ENCODE results near the gene VPS26B.
"Not testable (repeated sequence)": the region's sequence is repeated elsewhere in the genome, so short reads cannot be mapped to it uniquely, and the experiment has no call there.

Gene VPS26B

DNA sequence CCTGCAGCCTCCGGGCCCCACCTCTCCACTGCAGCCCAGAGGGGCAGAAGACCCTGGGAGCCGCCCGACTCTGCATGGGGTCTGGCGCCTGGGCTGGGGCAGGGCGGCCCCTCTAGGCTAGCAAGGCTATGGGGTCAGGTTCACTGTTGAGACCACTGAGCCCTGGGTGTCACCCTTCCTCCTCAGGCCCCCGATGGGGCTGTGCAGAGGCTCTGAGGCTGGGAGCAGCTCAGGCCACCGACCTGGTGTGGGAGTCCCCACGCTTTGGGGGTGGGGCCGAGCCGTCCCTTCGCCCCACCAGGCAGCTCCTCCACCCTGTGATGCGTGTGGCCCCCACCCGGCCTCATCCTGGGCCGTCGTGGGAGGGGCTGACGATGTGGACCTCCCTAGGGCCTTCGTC lies 57.2 kb downstream of the VPS26B start:
- not testable (repeated sequence) for DNase-seq (ENCODE audit: low read depth)

DNA sequence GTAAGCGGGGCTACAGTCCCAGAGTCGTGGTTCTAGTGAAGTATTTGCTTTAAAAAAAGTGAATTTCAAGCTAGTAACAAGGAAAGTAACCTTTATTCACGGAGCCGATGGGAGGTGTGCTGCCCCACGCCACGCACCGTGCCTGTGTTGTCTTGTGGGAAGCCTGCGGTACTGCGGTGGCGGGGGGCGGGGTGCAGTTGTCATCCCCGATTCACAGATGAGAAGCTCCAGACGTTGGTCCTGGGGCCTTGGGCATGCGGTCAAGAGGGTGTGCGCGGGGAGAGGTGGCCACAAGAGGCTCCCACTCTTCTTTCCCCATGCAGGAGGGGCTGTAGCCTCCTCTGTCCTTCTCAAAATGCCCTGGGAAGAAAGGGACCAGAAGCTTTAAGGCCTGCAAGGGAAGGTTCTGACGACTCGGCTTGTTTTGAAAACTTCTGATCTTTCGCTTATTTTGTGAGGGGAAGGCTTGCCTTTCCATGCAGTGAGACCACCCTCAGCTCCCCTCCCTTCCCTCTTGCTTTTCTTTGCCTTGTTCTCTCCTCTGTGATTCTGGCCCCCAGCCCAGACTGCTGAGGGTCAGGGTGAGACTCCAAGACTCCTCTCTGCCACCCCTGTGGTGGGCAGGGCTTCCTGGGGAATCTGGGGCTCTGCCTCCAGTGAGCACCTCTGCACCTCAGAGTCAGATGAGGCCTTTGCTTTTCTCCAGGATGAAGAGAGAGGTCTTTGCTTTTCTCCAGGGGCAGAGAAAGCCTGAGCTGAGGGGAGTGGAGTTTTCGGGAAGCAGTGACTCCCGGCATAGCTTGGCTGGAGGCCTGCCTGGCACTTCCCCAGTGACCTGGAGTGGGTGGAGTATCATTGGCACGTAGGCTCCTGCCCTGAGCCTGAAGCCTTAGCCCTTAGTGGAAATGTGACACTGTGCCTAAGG lies 57.9 kb downstream of the VPS26B start:
- DNase-seq (ENCODE audit: low read depth), result no peak

DNA sequence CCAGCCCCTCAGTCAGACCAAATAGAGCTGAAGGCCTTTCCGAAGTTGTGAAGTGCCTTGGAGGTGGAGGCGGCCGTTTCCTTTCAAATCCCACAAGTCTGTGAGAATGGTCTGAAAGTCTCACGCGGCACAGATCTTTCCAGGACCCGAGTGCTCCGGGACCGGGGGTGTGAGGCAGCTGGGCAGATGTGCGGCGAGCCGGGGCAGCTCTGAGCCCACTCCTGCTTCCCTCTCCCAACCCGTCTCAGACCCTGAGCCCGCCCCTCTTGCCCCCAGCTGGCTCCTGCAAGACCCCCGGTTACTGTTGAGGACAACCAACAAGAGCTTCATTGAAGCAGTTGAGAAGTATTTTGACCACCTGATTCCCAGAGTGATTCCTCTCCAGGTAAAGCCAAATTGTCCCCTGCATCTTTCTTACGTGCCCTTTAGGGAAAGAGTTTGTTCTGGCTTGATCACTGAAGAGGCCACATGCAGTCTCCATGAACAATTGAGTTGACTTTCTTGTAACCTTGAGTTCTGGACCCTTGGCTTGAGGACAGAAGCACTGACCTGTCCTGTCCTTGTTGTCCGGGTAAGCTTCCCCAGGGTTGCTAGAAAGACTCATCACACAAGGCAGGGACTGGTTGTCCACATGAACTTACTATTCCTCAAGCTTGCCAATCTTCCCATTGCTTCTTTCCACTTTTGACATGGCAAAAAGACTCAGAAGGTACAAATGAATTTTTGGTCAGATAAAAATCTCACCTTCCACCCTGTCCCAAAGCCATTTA lies 59.2 kb downstream of the VPS26B start:
- DNase-seq (ENCODE audit: low read depth), result no peak

DNA sequence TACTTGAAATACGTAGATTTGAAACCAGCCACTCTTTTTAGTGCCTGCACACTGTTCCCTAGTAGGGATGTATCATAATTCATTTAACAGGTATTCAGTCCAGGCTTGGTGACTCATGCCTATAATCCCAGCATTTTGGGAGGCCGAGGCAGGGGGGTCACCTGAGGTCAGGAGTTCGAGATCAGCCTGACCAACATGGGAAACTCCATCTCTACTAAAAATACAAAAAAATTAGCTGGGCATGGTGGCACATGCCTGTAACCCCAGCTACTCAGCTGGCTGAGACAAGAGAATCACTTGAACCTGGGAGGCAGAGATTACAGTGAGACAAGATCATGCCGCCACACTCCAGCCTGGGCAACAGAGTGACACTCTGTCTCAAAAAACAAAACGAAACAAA lies 59.9 kb downstream of the VPS26B start:
- not testable (repeated sequence) for DNase-seq (ENCODE audit: low read depth)

DNA sequence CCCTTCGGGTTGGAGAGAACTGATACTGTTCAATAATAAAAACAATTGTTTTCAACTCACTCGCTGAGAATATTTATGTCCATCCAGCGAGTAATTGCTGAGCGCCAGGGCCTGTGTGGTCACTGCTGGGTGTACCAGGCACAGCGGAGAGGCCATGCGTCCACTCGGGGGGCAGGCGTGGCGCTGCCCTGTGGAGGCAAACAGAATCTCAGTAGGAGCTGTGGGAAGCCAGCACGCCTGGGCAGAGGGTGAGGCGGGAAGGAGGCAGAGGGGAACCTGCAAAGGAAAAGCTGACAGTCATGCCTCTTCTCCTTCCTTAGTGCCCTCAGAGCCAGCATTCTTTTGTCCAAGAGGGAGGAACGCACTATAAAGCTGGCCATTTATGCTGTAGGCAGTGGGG lies 63.1 kb downstream of the VPS26B start:
- DNase-seq (ENCODE audit: low read depth), result no peak

DNA sequence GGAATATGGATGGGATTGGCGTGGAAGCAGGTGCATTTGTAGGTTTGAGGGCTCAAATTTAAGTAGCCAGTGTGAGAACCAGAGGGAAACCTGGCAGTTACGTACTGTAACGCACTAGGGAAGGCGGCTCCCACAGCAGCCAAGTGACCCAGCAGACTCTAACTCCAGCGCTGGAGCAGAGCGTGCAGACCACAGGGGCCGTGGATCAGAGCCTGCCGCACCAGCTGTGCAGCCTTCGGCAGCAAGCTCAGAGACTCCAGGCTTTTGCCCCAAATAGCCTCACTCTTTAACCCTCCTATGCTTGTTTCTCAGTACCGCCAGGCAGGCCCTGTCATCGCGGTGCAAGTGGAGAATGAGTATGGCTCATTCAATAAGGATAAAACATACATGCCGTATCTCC lies 64.0 kb downstream of the VPS26B start:
- no peak for DNase-seq (ENCODE audit: low read depth)

DNA sequence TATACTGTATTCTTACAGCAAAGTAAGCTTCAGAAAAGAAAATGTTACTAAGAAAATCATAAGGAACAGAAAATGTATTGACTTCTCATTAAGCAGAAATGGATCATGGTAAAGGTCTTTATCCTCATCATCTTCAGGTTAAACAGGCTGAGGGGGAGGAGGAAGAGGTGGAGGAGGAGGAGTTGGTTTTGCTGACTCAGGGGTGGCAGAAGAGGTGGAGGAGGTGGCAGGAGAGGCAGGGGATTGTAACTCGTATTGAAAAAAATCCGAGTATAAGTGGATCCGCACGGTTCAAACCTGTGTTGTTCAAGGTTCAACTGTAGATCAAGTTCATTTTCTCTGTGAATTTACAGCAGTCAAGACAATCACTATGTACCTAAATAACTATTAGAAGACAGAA lies 64.7 kb downstream of the VPS26B start:
- DNase-seq (ENCODE audit: low read depth), result no peak

DNA sequence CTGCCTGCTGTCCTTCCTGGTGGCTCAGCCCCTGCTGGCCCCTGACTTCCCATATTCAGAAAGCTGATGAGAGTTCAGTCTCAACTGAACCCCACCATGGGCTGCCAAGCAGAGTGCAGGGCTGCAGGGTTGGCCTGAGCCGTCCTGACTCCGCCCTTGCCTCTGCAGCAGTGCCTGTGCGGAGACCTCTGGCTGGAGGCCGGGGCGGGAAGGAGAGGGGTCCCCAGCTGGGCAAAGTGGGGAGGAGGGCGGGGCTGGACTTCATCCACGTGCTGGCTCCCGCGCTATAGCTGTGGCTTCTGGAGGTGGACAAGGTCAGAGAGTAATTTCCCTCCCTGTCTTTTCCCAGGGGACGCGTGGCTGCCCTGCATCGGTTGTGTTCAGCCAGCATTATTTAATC lies 65.3 kb downstream of the VPS26B start:
- no peak for DNase-seq (ENCODE audit: low read depth)

DNA sequence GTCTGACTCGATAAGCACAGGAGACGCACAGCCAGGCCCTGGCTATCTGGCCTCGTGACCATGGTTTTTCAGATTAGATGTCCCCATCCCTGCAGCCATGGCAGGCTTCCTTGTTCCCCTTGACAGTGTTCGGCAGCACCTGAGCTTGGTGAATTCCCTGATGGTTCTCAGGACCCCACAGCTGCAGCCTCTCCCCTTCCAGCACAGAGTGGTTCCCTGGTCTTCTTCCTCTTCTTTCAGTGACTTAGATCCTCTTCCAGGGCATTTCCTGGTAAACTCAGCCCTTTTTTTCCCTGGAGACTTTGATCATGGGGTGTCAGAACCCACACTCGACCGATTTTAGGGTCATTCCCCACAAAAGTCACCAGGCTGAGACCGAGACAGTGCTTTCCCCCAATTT lies 66.2 kb downstream of the VPS26B start:
- DNase-seq (ENCODE audit: low read depth), result no peak

DNA sequence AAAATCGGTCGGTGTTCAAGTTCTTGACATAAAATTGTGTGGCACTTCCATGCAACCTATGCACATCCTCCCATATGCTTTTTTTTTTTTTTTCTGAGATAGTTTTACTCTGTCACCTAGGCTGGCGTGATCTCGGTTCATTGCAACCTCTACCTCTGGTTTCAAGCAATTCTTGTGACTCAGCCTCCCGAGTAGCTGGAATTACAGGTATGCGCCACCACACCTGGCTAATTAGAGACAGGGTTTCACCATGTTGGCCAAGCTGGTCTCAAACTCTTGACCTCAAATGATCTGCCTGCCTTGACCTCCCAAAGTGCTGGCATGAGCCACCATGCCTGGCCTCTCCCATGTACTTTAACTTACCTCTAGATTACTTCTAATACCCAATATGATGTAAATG lies 66.7 kb downstream of the VPS26B start:
- no peak for DNase-seq (ENCODE audit: low read depth)

DNA sequence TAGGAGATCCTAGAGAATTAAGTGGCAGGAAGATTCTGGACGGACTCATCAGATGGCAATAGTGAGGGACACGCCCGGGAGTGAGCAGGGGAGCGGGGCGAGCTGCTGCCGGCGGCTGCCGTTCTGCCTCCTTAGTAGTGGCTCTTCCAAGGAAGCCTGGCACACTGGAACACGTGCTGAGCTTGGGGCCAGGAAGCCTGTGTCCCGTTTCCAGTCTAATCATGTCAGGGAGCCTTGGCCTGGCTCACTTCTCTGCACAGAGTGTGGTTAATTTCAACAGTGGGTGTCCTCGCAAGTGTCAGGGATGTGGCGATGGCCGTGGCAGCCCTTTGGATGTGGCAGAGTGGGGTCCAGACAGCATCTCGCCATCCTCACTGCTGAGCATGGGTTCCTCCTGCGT lies 68.2 kb downstream of the VPS26B start:
- no peak for DNase-seq (ENCODE audit: low read depth)

DNA sequence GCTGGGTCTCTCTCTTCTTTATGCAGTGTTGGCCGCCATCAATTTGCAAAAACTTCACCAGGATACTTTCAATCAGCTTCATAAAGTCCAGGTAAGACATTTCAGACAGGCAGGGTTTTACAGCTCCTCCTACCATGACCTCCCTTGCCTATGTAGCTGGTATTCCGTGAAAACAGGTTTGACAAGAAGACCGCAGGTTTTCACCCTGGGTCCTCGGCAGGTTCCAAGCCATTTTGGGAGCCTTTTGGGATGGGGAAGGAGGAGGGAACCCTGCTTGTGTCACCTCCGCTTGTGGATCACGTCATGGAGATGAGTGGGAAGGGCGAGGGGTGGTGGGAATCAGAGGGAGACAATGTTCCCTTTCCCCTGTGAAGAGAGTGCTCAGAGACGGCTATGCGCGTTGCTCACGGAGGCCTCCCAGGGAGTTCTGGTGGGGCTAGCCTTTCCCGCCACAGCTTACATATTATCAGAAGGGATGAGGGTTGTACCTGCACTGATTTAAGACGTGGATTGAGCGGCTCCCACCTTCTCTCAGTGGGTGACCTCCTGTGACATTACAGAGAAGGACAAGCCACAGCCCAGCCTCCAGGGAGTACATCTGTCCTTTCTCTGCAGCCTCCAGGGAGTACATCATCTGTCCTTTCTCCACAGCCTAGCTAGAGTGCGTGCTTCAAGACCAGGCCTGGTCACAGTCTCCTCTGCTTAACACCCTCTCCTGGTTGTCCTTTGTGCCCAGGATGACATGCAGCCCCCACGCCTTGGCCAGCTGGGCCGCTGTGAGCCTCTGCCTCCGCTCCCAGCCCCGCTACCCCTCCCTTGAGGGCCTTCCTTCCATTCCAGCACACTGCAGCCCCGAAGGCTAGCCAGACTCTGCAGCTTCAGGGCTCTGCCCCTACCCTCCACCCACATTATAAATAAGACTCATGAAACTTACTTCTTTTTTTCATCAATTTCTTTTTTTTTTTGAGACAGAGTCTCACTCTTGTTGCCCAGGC lies 68.9 kb downstream of the VPS26B start:
- no peak for DNase-seq (ENCODE audit: low read depth)

DNA sequence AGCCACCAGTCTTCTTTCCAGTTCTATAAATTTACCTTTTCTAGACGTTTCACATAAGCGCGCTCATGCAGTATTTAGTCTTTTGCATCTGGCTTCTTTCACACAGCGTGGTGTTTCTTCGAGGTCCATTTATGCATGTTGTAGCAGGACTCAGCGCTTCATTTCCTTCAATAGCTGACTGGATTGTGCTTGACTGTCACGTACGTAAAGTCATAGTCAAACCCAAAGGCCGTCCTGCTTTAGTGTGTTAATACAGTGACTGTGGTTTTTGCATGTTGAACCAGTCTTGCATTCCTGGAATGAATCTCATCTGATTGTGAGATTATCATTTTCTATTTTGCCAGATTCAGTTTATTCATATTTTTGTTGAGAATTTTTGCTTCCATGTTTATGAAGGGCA lies 70.2 kb downstream of the VPS26B start:
- no peak for DNase-seq (ENCODE audit: low read depth)
